ENCODE measurements around the gene PRKAA1.

- TF ChIP-seq CTCF (IDR thresholded peaks at IDR 0.05), result no peak
- TF ChIP-seq KDM5A (IDR thresholded peaks at IDR 0.05), result no peak
These were observed 64.7 kb downstream of the PRKAA1 start for GRCh38 chr5:40733434-40733833.

All from A549 (cell line).